Panc1 (cell line): ENCODE results near the gene UBE2Q1.

Source experiments
- CTCF ChIP-seq: fragments of 450-650 bp; IDR thresholded peaks from 2 replicates; pipeline ENCODE4 v1.5.1; 2017; ENCODE audit warnings: mild to moderate bottlenecking
- POLR2AphosphoS5 ChIP-seq: IDR thresholded peaks from 2 replicates; pipeline ENCODE4 v1.6.1; 2012; ENCODE audit warnings: mild to moderate bottlenecking, low read depth, low read length, moderate library complexity
- REST ChIP-seq, 2 experiments: IDR thresholded peaks; 2 replicates each; pipeline ENCODE4 v1.6.1; 2011 to 2012; ENCODE audit warnings: low read depth in 2 of 2, control low read depth in 1 of 2, low read length in 1 of 2, mild to moderate bottlenecking in 1 of 2, moderate library complexity in 1 of 2; ENCODE audit not compliant: insufficient read depth in 1 of 2
- SIN3A ChIP-seq: IDR thresholded peaks from 2 replicates; pipeline ENCODE4 v1.6.1; 2012; ENCODE audit warnings: low read depth, mild to moderate bottlenecking, low read length, moderate library complexity, borderline replicate concordance; ENCODE audit not compliant: insufficient read depth
- TCF7L2 ChIP-seq: IDR thresholded peaks from 2 replicates; pipeline ENCODE4 v1.6.1; 2011; ENCODE audit warnings: mild to moderate bottlenecking, low read depth, low read length, inconsistent platforms

DNA sequence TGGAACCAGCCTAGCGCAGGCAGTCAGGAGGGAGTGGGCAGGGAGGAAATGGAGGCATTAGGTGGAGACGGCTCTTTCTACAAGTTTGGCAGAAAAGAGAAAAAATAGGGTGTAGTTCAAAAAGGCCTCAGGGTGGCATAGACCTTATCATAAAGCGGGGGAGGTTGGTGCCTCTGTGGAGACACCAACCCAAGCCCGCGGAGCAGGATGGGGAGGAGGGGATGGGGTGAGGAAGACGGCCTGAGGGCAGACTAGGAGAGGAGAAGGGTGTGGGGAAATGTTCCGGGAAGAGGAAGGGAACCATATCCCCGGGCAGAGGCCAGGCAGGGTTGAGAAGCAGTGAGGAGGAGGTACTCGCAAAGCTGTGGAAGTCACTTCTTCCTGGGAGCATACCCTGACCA, 38.9 kb downstream of the UBE2Q1 start:
- TF ChIP-seq CTCF (no peak), REST (IDR thresholded peaks at IDR 0.05; ENCODE audit: insufficient read depth in 1 of 2, low read depth in 2 of 2, low read length in 1 of 2) (no peak), SIN3A (no peak), POLR2AphosphoS5 (no peak), TCF7L2 (no peak)
